Measurements from ENCODE around the gene NSMCE1.
A peak's percentile ranks its signal among the peaks of the same experiment; 100 is the strongest.
"Not testable (repeated sequence)": the region's sequence is repeated elsewhere in the genome, so short reads cannot be mapped to it uniquely, and the experiment has no call there.

Gene NSMCE1

DNA sequence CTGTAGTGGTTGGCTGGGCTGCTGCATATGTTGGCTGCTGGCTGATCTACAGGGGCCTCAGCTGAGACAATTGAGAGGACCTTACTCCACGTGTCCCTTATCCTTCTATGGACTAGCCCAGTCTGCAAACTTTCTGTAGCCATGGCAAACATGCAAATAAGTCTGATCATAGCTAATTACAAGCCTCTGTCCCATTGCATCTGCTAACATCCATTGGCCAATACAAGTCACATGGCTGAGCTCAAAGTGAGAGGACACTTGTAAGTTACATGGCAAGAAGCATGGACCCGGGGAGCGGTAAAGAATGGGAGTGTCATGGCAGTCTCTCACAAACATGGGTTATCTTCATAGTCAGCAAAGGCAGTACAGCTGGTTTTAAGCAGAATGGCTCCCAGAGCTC lies 33.6 kb upstream of the NSMCE1 start:
- no peak for DNase-seq

DNA sequence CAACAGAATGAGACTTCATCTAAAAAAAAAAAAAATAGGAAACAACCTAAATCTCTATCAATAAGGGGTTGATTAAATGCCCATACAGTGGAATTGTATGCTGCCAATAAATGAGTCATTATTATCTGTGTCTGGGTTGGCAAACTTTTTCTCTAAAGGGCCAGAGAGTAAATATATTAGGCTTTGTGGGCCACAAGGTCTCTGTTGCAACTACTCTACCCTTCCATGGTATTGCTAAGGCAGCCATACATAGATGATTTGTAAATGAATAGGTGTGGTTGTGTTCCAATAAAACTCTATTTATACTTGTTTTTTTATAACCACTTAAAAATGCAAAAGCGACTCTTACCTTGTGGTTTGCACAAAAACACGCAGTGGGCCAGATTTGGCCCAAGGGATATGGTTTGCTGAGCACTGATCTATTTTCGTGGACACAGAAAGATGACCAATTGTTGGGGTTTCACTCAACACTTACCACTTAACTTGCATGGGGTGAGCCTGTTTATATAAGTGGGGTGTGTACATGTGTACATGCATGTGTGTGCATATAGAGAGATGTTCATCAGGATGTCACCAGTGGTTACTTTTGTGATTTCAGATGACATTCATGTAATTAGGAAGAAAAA lies 32.8 kb upstream of the NSMCE1 start:
- DNase-seq: no peak

DNA sequence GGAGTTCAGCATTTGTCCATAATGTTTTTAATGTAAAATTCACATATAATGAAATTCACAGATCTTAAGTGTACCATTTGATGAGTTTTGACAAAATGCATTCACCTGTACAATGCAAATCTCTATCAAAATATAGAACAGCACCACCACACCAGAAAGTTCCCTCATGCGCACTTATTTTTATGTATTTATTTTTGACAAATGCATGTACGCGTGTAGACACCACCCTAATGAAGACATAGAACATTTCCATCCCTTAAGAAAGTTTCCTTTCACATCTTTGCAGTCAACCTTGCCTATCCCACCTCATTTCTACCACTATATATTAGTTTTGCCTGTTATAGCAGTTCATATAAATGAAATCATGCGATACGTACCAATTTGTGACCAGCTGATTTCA lies 29.6 kb upstream of the NSMCE1 start:
- DNase-seq: no peak

DNA sequence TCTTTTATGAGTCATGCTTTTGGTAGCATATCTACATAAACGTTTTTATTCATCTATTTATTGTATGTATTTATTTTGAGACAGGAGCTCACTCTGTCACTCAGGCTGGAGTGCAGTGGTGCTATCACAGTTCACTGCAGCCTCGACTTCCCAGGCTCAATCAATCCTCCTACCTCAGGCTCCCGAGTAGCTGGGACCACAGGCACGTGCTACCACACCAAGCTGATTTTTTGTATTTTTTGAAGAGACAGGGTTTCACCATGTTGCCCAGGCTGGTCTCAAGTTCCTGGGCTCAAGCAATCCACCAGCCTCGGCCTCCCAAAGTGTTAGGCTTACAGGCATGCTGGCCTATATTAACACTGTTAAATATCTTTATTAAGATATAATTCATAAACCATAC lies 24.8 kb upstream of the NSMCE1 start:
- no peak for DNase-seq

DNA sequence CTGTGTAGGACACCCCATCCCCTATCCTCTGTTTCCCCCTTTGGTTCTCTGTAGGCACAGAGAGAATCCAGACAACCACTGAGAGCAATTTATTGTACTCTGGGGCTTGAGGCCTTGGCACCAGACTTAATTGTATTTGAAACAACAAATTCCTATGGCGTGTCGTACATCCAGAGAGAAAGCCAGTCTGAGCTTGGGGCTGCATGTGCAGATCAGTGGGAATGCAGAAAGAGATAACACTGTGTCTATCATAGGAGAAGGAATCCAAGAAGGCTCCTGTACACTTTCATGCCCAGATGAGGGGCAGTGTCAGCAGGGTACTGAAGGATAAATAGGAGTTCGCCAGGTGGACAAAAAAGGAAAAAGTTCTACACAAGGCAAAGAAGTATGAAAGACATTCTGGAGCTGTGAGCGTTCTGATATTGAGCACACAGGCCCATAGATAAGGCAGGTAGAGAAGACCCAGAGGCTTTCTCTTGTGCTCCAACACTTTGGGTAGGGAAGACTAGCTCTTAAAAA lies 23.2 kb upstream of the NSMCE1 start:
- no peak for DNase-seq

DNA sequence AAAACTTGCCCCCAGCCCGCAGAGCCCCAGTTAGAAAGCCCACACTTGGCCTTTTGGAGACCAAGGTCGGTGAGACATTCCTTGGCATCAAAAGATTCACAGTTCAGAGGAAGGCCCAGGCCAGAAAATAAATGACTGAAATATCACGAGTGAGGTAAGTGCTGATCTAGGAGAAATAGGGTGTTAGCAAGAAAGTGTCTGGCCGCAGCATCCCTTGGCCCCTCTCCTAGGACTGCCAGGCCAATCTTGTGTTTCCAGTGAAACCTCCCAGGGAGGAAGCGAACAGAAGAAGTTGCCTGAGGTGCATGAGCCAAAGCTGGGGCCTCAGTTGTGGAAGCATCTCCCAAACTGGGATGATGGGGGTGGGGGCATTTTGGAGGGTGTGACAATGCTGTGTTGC lies 22.5 kb upstream of the NSMCE1 start:
- no peak for DNase-seq

DNA sequence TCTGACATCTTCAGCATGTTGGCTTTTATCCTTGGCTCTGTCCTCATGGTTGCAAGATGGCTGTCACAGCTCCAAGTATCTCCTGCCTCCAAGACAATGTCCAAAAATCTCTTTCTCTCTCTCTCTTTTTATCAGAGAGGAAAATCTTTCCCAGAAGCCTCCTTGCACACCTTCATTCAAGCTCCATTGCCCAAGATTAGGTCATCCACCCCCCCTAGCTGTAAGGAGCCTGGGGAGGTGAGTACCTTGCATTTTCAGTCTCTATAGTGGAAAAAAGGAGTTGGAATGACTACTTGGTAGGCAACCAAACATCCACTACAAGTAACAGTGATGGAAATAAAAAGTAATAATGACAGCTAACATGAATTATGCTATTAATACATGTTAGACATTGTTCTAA lies 22.0 kb upstream of the NSMCE1 start:
- DNase-seq: no peak

DNA sequence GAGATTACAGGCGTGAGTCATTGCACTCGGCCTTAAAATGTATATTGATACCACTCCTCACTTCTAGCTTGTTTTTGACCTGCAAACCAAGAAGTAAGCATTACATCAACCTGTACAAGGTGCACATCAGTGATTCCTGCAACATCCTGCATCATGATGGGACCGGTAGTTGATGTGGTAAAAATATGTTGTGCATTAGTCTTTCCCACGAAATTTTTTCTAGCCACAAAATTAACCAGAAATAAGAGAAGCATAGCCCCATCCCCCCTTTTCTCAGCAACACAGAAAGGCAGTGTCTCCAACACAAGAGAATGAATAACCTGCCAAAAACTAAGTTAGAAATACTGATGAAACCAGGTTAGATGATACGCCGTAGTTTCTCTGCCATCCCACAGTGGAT lies 21.1 kb upstream of the NSMCE1 start:
- DNase-seq: no peak

DNA sequence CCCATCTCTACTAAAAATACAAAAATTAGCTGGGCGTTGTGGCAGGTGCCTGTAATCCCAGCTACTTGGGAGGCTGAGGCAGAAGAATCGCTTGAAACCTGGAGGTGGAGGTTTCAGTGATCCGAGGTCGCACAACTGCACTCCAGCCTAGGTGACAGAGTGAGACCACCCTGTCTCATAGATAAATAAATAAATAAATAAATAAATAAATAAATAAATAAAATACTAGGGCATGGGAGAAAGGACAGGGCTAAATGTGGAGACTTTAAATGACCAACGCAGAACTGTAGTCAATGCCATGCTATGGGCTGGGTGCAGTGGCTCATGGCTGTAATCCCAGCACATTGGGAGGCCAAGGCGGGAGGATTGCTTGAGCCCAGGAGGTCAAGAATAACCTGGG lies 19.7 kb upstream of the NSMCE1 start:
- DNase-seq: not testable (repeated sequence)

DNA sequence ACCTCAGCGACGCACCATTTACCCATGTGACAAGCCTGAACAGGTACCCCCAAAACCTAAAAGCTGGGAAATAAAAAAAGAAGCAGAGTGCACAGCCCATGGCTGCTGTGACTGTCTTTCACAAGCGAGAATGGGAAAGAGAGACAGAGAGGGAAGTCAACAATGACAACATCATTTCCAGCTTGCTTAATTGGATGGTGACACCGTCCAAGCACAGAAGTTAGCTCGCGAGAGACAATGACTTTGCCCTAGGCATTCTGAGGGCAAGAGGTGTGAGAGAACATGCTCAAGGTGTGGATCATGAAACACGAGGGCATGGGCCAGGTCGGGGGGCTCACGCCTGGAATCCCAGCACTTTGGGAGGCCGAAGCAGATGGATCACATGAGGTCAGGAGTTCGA lies 19.3 kb upstream of the NSMCE1 start:
- no peak for DNase-seq

DNA sequence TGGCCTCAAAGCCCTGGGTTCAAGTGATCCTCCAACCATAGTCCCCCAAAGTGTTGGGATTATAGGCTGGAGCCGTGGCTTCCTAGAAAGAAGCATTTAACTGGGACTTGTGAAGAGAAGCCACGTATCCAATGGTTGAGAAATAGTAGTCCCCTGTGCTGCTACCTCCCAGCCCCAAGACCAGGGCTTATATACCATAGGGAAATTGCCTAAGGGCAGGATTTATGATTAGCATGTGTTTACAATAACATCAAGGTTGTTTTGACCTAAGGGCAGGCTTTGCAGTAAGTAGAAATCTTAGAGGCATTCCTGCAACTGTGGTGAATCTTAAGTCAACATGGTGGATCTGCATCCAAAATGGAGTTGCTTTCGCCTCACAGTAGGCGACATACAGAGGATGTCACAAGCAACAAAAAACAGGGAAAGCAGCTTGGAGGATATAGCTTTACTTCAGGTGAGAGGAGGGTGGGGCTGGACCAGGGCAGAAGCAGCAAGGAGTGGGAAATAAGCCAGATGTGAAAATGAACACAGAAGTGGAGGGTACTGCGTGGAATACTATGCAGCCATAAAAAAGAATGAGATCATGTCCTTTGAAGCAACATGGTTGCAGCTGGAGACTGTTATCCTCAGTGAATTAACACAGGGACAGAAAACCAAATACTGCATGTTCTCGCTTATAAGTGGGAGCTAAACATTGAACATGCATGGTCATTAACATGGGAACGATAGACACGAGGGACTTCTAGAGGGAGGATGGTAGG lies 18.7 kb upstream of the NSMCE1 start:
- no peak for DNase-seq

DNA sequence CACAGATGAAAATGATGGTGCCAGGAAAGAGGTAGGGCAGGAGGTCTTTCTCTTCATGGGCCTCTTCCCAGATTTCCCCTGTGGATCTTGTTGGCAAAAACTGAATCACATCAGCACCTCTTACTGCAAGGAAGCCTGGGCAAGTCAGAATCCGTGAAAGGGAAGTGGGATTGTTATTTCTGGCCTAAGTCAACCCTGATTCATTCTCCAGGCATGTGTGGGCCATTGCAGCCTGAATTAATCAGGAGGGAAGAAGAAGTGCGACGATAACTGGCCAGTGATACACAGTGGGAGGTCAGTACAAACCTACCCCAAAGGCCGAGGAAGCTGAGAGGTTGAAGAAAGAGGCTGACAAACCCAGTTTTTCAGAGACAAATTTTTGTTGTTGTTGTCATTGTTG lies 17.9 kb upstream of the NSMCE1 start:
- DNase-seq: no peak

DNA sequence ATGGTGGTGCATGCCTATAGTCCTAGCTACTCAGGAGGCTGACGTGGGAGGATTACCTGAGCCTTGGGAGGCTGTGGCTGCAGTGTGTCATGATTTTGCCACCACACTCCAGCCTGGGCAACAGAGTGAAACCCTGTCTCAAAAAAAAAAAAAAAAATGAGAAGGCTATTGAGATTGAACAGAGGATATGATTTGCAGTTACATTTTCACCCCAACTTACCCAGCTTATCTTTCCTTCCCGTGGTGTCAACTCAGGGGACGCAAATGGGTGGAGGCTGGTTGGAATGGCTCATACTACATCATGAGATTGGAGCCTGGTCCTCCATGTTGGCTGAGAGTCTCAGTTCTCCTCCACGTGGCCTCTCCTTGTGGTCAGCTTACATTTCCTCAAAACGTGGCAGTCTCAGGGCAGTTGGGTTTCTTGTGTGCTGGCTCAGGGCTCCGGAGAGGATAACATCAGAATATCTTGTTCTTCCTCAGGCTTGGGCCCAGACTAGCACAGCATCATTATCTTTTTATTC lies 17.2 kb upstream of the NSMCE1 start:
- no peak for DNase-seq

DNA sequence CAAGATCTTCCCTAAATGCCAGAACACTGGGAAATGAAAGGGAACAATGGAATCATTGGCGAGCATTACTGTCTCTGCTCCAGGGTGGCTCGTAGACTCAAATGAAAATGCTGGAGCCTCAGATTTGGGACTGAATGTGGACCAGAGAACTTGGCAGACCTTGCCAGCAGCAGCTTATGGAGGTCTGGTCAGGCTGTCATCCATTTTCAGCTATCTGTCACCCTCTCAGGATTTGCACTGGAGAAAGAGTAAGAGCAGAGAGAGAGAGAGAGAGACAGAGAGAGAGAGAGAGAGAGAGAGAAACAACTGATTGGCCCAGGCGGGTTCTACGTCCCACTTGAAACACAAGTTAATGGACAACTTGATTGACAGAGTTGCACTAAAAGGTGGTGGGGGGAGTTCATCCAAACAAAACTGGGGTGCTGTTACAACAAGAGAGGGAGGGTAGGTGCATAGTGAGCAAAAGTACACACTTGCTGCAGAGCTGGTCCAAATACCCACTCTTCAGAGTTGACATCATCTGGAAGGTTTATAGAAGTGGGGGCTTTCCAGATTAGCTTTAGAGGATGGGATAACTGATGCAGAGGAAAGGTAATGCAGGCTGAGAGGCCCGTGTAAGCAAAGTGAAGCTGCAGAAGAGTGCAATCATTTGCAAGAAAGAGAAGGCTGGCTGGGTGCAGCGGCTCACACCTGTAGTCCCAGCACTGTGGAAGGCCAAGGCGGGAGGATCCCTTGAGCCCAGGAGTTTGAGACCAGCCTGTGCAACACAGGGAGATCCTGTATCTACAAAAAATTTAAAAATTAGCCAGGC lies 16.5 kb upstream of the NSMCE1 start:
- DNase-seq: no peak

DNA sequence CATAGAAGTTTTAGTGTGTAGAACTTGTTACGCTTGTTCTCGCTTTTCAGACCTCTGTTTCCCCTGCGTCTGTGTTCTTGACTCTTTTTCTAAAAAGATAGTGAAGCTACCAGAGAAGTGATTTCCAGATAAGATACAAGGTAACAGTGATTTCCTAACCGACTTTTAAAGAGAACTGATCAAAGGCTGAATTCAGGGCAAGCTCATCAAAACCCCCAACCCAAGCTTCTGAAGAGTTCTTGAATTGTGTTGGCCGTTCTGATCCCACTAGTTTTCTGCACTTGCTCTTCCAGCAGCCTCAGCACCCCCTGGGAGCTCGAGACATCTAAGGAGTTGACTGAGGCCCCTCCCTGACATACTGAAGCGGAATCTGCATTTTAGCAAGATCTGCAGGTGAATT lies 12.7 kb upstream of the NSMCE1 start:
- DNase-seq: no peak

DNA sequence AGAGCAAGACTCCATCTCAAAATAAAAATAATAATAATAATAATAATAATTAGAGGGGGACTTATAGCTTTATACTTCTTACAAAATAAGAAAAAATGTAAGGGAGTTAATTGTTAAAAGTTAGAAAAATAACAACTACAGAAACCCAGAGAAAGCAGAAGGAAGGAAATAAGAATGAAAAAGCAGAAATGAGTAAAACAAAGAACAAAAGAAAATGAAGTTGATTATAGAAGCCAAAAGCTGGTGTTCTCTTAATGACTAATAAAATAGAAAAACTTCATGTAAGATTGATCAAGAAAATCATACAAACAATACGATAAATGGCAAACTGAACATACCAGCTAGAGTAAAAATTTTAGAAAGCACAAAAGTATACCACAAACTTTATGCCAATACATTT lies 6.8 kb upstream of the NSMCE1 start:
- no peak for DNase-seq

DNA sequence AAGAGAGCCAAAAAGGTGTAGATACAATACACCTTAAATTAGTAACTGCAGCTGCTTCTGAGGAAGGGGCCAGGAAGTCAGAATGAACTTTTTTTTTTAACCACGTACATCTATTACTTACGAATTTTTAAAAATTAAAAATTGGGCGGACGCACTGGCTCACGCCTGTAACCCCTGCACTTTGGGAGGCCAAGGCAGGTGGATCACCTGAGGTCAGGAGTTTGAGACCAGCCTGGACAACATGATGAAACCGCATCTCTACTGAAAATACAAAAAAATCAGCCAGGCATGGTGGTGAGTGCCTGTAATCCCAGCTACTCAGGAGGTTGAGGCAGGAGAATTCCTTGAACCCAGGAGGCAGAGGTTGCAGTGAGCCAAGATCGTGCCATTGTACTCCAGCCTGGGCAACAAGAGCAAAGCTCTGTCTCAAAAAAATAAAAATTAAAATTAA lies 5.9 kb upstream of the NSMCE1 start:
- not testable (repeated sequence) for DNase-seq

DNA sequence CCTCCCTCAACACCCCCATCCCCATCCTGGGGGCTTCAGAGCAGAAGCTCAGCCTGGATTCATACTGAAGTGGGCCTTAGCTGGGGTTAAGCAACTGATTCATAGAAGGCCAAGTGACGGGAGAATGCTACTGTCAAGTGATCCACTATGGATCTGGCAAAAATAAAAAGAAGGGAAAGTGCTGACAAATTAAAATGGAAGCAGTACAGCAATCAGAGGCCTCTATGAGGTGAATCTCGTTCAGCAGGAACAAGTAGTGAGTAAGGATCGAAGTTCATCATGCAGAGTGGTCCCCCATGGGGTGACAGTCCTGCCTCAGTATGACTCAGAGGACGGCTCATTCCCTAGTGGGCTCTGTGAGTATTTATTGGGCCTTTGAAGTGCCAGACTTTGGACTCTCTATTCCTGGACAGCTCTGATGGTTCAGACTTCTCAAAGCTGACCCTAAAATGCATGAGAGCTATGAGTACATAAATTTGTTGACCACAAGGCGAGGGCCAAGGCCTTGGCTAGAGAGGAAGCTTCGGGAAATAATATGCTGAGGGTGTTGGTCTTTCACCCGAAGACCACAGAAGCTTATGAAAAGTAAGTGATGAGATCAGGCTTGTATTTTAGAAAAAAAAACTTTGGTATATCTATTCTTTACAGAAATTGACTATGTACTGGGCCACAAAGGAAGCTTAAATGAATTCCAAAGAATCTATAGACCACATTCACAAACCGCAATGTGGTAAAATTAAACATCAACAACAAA lies 5.3 kb upstream of the NSMCE1 start:
- peak; percentile 26 to 30 for DNase-seq

DNA sequence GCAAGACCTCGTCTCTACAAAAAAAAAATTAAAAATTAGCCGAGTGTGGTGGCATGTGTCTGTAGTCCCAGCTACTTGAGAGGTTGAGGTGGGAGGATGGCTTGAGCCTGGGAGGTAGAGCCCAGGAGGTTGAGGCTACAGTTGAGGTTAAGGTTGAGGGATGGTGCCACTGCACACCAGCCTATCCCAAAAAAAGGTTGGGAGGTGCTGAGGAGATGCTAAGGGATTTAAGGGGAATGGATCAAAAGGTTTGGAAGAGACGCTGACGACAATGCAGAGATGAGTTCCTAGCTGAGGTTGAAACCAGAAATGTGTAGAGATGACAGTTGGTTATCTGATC lies 4.7 kb upstream of the NSMCE1 start:
- DNase-seq: no peak

DNA sequence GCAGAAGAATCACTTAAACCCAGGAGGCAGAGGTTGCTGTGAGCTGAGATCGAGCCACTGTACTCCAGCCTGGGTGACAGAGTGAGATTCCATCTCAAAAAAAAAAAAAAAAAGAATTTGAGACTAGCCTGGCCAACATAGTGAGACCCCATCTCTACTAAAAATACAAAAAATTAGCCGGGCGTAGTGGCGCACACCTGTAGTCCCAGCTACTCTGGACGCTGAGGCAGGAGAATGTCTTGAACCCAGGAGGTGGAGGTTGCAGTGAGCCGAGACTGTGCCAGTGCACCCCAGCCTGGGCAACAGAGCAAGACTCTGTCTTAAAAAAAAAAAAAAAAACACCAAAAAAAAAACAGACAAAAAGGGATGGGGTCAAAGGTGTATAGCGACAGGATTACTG lies 4.1 kb upstream of the NSMCE1 start:
- DNase-seq: not testable (repeated sequence)

DNA sequence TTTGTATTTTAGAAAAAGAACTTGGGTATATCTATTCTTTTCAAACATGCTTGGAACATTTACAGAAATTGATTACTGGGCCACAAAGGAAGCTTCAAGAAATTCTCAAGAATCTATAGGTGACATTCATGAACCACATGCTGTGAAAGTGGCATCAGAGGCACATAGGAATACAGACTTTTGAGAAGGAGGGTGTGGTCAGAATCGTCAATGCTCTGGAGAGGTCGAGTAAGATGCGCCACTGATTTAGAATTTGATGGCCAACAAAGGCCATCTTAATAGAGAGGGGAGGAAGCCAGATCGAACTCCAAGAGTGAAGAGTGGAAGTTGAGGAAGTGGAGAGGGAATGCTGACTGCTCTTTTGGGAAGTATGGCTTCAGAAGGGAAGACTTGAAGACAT lies 3.5 kb upstream of the NSMCE1 start:
- DNase-seq: no peak

DNA sequence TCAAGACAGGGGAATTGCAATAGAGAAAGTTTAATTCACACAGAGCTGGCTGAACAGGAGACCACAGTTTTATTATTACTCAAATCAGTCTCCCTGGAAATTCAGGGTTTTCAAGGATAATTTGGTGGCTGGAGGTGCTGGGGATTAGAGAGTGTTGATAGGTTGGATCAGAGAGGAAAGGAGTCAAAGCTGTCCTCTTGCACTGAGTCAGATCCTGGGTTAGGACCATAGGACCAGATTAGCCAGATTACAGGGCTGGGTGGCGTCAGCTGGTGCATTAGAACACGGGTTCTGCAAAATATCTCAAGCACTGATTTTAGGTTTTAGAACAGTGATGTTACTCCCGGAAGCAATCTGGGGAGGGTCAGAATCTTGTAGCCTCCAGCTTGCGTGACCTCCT lies 1.8 kb upstream of the NSMCE1 start:
- no peak for DNase-seq
